Activated effector memory CD4-positive, alpha-beta T cell treated with Interleukin-2 at 50 U/mL for 16 hours (primary cell): Measurements from ENCODE around the gene BLOC1S5.
"Not testable (repeated sequence)": the region's sequence is repeated elsewhere in the genome, so short reads cannot be mapped to it uniquely, and the experiment has no call there.

Experiments used
- DNase-seq: peaks from one replicate; pipeline ENCODE4 v3.0.0-alpha.2; 2020

The BLOC1S5 gene

GRCh38 chr6:8041913-8042583, 22.1 kb downstream of the BLOC1S5 start:
- no peak for DNase-seq

- not testable (repeated sequence) for DNase-seq
Measured at GRCh38 chr6:8034107-8034506, 30.1 kb downstream of the BLOC1S5 start.

DNA sequence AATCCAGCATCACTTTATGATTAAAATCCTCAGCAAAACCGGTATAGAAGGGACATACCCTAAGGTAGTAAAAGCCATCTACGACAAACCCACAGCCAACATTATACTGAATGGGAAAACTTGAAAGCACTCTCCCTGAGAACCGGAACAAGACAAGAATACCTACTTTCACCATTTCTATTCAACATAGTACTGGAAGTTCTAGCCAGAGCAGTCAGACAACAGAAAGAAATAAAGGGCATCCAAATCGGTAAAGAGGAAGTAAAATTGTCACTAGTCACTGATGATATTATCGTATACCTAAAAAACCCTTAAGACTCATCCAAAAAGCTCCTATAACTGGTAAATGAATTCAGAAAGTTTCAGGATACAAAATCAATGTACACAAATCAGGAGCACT, 33.3 kb downstream of the BLOC1S5 start:
- DNase-seq: no peak

- no peak for DNase-seq
Measured at GRCh38 chr6:8029243-8029870, 34.8 kb downstream of the BLOC1S5 start.

- no peak for DNase-seq
Measured at GRCh38 chr6:8027965-8028651, 36.1 kb downstream of the BLOC1S5 start.

DNA sequence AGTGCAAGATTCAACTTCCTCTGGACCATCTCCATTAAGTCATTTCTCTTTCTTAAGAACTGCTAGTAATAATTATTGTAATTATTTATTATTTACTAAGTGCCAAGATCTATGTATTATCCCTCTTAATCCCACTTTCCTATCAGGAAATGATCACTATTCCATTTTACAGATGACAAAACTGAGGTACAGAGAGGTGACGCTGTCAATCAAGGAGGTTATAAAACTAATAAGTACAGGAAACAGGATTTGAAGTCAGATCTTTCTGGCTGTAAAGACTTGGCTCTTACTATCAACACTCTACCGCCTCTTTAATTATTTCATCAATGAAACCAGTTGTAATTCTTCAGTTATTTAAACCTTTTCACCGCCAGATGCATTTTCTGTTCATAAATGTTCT, 37.4 kb downstream of the BLOC1S5 start:
- DNase-seq: no peak

DNA sequence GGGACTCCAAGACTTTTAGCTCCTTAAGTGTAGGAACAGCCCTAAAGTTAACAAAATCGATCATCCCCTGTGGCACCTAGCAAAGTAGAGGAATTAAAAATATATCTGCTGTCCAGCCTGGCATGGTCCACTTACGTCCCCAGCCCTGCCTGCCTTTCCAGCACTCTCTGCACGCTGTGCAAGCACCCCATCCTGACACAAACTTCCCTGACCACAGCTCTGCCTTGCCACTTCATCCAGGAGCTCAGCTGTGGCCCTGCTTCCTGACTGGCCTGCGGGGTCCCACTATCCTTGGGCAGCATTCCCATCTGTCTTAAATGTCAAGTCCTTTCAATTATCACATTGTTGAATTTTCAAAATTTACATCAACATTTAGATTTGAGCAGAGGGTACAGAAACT, 39.0 kb downstream of the BLOC1S5 start:
- no peak for DNase-seq

DNA sequence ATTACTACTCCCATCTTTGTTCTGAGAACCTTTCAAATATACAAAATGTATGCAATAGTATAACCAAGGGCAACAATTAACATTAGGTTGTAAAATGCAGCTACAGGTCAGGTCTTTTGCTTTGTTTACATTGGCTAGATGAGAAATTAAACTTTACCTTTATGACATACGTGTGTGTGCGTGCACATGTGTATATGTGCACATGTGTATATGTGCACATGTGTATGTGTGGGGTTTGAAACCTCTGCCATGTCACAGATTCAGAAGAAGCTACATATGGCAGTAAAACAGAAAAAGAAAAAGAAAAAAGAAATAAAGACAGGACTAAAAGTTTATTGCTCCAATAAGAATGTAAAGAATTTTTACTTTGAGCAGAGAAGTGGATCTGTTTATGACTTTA, 40.6 kb downstream of the BLOC1S5 start:
- DNase-seq: no peak

DNA sequence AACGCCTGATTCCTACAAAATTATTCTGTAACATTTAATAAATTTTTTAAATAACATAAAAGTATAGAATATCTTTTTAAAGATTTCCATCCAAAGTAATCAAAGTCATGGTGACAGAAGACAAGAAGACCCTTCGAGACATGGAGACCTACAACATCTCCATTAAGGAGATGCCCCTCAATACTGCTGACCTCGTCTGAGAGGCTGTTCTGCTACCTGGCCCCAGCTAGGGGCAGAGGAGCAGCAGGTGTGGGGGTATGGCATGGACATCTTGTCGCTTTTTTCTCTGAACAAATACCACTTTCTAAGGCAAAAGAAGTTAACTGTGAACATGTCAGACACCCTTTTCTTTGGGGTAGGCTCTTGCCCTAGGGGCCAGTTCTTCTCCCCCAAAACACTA, 44.1 kb downstream of the BLOC1S5 start:
- DNase-seq: no peak

DNA sequence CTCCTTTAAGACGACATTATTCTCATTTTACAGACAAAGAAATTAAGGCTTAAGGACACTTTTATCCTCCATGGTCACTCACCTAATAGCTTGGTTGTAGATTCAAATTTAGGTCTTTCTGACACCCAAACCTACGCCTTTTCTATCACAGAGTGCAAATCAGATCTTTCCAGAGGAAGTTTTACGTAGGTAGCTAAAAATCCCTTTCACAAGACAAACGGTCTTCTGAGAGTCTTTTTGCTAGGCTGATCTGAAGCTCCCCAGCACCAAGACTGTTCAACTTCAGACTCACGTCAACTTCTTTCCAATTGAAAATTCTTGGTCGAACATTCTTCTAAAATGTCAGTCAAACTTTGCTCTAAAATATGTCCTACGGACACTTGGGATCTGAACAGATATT, 46.5 kb downstream of the BLOC1S5 start:
- DNase-seq: no peak

DNA sequence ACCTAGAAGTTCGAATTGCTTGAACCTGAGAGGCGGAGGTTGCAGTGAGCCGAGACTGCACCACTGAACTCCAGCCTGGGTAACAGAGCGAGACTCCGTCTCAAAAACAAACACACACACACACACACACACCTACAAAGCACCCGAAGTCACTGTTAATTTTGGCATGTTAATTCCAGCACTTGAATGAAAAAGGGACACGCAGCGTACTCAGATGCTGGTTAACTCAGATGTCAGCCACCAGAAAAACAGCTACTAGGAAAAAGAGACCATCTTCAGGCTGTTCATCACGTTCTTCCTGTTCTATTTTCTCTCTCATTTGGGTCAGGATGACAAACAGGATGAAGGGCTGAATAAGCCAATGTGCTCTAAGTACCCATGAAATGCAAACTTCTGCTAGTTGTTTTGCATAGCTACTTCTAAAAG, 46.9 kb downstream of the BLOC1S5 start:
- no peak for DNase-seq

DNA sequence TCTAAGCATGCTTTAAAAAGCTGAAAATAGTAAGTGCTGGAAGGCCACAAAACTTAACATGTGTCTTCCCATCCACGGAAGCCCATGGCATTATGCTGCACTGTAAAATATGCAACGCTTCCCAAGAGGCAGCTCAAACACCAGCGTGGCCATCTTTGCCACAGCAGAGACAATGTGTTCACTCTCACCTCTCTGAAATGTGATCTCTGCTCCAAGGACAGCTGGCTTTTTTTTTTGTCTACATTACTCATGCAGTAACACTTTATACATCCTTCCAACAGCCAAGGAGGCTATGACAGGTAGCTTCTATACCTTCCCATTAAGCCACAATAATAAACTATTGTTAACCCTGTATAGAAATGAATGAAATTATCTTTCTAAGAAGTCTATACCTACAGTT, 49.2 kb downstream of the BLOC1S5 start:
- DNase-seq: no peak

DNA sequence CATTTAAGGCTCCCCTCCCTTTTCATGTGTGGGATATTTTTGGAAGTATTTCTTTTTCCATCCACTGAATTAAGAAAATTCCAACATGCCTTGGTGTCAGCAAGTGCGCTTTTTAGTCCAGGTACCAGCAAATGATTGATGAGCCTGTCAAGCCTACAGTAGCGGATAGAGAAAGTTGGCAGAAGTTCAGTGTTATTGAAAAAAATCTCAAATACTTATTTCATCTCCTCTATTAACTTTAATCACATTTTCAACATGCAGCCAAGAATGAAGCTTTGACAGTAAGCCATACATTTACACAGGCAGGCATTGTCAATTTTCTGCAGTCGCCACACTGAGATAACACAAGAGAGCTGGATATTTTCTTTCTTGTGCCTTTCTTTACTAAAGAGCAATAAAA, 50.4 kb downstream of the BLOC1S5 start:
- no peak for DNase-seq

DNA sequence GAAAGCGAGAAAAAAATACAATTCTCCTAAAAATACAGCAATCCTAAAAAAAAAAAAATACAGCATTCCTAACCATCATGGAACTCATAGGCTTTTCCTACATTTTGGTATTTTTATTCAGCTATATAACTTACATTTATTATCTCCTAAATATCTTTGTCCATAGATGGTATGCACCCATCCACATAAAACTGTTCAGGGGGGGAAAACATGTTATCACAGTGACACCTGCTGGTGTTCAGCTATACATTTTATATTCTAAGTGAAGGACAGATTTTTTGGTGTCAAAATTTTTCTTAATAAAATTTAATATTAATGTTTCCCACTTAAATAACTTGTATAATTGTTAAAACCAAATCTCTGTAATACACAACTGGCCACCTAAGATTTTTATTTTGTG, 58.0 kb downstream of the BLOC1S5 start:
- no peak for DNase-seq

- no peak for DNase-seq
Measured at GRCh38 chr6:8005136-8005535, 59.1 kb downstream of the BLOC1S5 start.

- no peak for DNase-seq
Measured at GRCh38 chr6:8000636-8001035, 63.6 kb downstream of the BLOC1S5 start.

DNA sequence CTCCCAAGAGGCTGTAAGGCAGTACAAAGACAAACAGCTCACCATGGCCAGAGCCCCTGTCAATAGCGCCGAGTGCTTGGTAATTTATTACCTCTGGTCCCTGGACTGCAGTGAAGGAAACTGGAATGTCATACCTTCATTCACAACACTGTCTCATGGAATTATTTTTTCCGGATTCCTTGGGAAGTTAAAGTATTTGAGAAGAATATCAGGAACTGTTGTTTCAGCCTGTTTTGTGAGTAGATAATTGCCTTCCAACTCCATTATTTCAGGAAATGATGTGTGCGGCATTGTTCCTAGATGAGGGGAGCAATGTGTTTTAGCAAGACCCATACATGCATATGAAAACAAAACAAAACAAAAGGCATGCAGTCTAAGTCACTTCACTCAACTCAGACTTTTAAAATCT, 64.0 kb downstream of the BLOC1S5 start:
- DNase-seq: no peak

- DNase-seq: no peak
Measured at GRCh38 chr6:7999201-7999600, 65.0 kb downstream of the BLOC1S5 start.

DNA sequence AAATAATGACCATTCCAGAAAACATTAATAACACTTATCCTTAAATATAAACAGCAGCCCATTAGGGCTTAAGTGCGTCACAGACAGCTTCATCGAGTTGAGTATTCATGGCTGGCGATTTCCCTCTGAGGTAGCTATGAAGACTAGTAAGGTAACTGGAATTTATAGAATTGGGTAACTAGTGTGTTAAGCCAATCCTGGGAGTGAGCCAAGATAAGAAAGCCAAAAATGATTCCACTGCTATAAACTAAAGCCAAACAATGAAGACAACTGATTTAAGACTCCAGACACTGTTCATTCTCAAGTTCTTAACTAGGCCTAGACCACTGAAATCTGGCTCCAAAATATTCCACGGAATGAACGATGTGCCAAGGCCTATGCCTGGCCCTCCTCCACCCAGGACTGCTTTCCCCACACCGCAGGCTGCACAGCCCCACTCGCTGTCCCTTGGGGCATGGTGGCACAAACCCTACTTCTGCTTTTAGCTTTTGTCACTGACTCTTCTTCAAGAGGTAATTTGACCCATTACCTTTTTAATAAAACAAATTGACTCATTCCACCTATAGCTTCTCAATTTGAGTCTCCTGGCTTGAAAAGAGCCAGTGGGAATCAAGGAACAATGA, 66.0 kb downstream of the BLOC1S5 start:
- no peak for DNase-seq

- no peak for DNase-seq
Measured at GRCh38 chr6:7997286-7997685, 66.9 kb downstream of the BLOC1S5 start.

DNA sequence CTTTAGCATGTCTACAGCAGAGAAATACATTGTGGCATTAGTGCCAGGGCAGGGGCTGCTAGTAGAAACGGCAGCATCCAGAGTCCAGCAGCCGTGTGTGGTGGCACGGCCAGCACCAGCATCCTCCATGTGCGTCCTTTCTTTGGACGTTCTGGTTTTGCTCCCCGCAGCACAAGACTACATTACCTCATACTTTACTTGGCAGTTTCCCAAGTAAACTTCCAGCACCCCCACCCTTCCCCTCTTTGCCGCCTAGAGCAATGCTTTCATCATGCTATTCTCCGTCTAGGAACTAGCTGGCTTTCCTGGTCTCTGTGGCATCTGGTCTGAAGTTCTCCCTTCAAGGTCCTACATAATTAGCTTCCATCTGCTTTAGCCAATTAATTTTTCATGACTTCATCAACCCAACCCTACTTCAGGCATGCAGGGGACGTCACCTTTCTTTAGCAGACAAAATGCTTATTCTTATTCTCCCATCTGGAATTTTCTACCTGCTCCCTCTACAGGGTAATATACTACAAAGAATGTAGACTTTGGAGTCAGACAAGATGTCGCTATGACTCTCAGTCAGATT, 67.6 kb downstream of the BLOC1S5 start:
- DNase-seq: no peak

- no peak for DNase-seq
Measured at GRCh38 chr6:7993952-7994351, 70.2 kb downstream of the BLOC1S5 start.

DNA sequence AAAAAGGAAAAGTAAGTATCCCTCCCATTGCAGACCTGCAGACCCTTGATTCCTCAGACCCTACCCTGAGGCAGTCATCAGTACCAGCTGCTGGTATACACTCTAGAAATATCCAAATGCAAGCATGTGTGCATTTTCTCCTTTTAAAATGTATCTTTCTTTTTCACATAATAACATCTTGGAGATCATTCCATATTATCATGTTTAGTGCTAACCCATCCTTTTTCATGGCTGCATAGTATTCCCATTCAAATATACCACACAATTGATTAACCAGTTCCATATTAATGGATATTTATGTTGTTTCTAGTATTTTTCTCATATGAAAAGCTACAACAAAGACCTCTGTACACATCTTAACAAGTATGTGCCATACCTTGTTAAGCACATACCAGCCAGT, 70.8 kb downstream of the BLOC1S5 start:
- DNase-seq: no peak
